ENCODE measurements around the gene LONRF3.

GRCh38 chrX:119062750-119063374 lies 88.4 kb downstream of the LONRF3 start:
- no peak for TF ChIP-seq CTCF (IDR thresholded peaks at IDR 0.05)
- no peak for TF ChIP-seq POLR2A (IDR thresholded peaks at IDR 0.05)

Measured in adrenal gland (tissue), 5 donors.